Natural killer cell (primary cell): ENCODE measurements around the gene RAB42. TPM values are rescaled to one million over a fixed set of nuclear protein-coding genes. Genes with fewer than 3 reads are reported as not detected.

Experiments
- ATAC-seq, 3 donors: fragments of 150-1000 bp in 2 of 3; fragments of 200-7000 bp in 1 of 3; cut with Tn5 transposase; 1 replicate in 1 of 3; 2 replicates in 2 of 3; pipeline ENCODE4 v1.10.0; 2021; ENCODE audit warnings: mild to moderate bottlenecking in 2 of 3, moderate library complexity in 2 of 3
- DNase-seq, 2 donors: peaks; one replicate each; pipeline versions ENCODE4 v3.0.0 to v3.0.0-alpha.2; 2013 to 2021; ENCODE audit warnings: mixed read lengths in 1 of 2
- H3K27ac ChIP-seq: one replicate; pipeline ENCODE4 v1.5.1; 2013; ENCODE audit warnings: mild to moderate bottlenecking, low read length
- H3K27me3 ChIP-seq: one replicate; pipeline ENCODE4 v1.6.1; 2013; ENCODE audit warnings: low read length; ENCODE audit not compliant: control insufficient read depth, insufficient read depth
- H3K36me3 ChIP-seq: one replicate; pipeline ENCODE4 v1.6.1; 2013; ENCODE audit warnings: low read length; ENCODE audit not compliant: control insufficient read depth, insufficient read depth
- H3K4me1 ChIP-seq: one replicate; pipeline ENCODE4 v1.6.1; 2013; ENCODE audit warnings: low read length; ENCODE audit not compliant: control insufficient read depth, insufficient read depth
- H3K4me3 ChIP-seq: one replicate; pipeline ENCODE4 v1.5.1; 2013; ENCODE audit warnings: low read length
- H3K9me3 ChIP-seq: one replicate; pipeline ENCODE4 v1.6.1; 2013; ENCODE audit warnings: low read length; ENCODE audit not compliant: control insufficient read depth, insufficient read depth
- H3K27ac Mint-ChIP-seq, 2 donors: one replicate each; pipeline ENCODE4 v1.8.0; 2022; ENCODE audit warnings: mild to moderate bottlenecking in 2 of 2, mixed read lengths in 2 of 2, moderate library complexity in 1 of 2
- H3K27me3 Mint-ChIP-seq, 2 donors: one replicate each; pipeline ENCODE4 v1.8.0; 2022; ENCODE audit warnings: low read depth in 2 of 2, mixed read lengths in 2 of 2
- H3K36me3 Mint-ChIP-seq: one replicate; pipeline ENCODE4 v1.8.0; 2022; ENCODE audit warnings: mixed read lengths
- H3K4me1 Mint-ChIP-seq, 2 donors: one replicate each; pipeline ENCODE4 v1.8.0; 2022; ENCODE audit warnings: mixed read lengths in 2 of 2
- H3K4me3 Mint-ChIP-seq: one replicate; pipeline ENCODE4 v1.8.0; 2022; ENCODE audit warnings: mild to moderate bottlenecking, moderate library complexity, mixed read lengths
- H3K9me3 Mint-ChIP-seq, 2 donors: one replicate each; pipeline ENCODE4 v1.8.0; 2022; ENCODE audit warnings: mixed read lengths in 2 of 2
- WGBS: methylation state at CpG from one replicate; pipeline ENCODE4 v1.1.7; 2013; ENCODE audit warnings: missing lambda C conversion rate; ENCODE audit not compliant: insufficient coverage; 5-methylcytosine and 5-hydroxymethylcytosine counted together
- intact Hi-C: fragments of 100-400 bp; cut with micrococcal nuclease; formaldehyde crosslinking; loops from one replicate; pipeline ENCODE4 v1.14.2; 2022
- total RNA-seq, 4 donors: library from RNA; stranded (reverse); fragments of 120-200 nt in 1 of 4; gene quantifications; one replicate each; pipeline versions ENCODE4 v1.2.3 to v1.2.4, GENCODE V29; 2013 to 2022
- TF ChIP-seq, protein P1 (sequence below): fragments of 200-600 bp; IDR thresholded peaks from one replicate; pipeline ENCODE4 v1.8.0; 2022; ENCODE audit warnings: antibody characterized with exemption

Gene RAB42
- total RNA-seq, 3 donors from 2014 or later (not counting 1 experiment from before 2014, with no cell fraction given): 0.38 TPM; not detected in 2

DNA sequence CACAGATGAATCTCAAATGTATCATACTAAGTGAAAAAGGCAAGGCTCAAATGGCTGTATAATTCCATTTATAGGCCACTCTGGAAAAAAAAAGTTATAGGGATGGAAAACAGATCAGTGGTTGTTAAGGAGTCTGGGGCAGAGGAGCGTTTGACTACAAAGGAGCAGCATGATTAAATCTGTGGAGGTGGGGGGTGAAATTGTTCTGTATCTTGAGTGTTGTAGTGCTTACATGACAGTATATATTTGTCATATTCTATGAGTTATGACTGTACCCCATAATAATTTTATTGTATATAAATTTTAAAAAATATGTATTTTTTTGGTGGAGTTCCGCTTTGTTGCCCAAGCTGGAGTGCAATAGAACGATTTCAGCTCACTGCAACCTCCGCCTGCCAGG is 40.5 kb downstream of the RAB42 start:
- ATAC-seq (no peak), DNase-seq (no peak)
- WGBS: 98% methylated on average over 4 of the region's 4 CpGs
- H3K27ac ChIP-seq: no peak overlapping the region
- Mint-ChIP-seq H3K4me1 (peaks cover 11 to 12% of the 10 kb centered on the region in 2 donors), H3K36me3 (no peaks in the 10 kb centered on the region), H3K4me3 (no peak overlapping the region), H3K9me3 (no peaks in the 10 kb centered on the region), H3K27ac (peak overlapping the region in 1 of 2 donors; percentile 12), H3K27me3 (no peaks in the 10 kb centered on the region)
- H3K4me1 ChIP-seq: no peaks in the 10 kb centered on the region
- H3K4me3 ChIP-seq: no peak overlapping the region
- H3K27me3 ChIP-seq: no peaks in the 10 kb centered on the region
- H3K36me3 ChIP-seq: no peaks in the 10 kb centered on the region
- H3K9me3 ChIP-seq: no peaks in the 10 kb centered on the region
- intact Hi-C loops: no loop called here
- TF ChIP-seq, protein P1, sequence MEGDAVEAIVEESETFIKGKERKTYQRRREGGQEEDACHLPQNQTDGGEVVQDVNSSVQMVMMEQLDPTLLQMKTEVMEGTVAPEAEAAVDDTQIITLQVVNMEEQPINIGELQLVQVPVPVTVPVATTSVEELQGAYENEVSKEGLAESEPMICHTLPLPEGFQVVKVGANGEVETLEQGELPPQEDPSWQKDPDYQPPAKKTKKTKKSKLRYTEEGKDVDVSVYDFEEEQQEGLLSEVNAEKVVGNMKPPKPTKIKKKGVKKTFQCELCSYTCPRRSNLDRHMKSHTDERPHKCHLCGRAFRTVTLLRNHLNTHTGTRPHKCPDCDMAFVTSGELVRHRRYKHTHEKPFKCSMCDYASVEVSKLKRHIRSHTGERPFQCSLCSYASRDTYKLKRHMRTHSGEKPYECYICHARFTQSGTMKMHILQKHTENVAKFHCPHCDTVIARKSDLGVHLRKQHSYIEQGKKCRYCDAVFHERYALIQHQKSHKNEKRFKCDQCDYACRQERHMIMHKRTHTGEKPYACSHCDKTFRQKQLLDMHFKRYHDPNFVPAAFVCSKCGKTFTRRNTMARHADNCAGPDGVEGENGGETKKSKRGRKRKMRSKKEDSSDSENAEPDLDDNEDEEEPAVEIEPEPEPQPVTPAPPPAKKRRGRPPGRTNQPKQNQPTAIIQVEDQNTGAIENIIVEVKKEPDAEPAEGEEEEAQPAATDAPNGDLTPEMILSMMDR: no peak

DNA sequence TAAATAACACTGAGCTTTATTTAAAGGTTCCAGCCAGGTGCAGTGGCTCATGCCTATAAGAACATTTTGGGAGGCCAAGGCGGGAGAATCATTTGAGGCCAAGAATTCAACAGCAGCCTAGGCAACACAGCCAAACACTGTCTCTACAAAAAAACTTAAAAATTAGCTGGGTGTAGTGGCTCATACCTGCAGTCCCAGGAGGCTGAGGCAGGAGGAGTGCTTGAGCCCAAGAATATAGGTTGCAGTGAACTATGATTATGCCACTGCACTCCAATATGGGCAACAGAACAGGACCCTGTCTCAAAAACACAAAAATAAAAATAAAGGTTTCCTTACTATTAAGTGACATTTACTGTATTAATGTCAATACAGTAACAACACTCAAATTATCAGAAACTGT is 48.7 kb downstream of the RAB42 start:
- no peaks in the 10 kb centered on the region for H3K9me3 ChIP-seq
- no peak for ATAC-seq
- Mint-ChIP-seq H3K36me3 (no peaks in the 10 kb centered on the region), H3K27me3 (no peaks in the 10 kb centered on the region), H3K4me3 (peak overlapping the region; percentile 100), H3K9me3 (no peaks in the 10 kb centered on the region), H3K27ac (no peak overlapping the region), H3K4me1 (peaks cover 38 to 47% of the 10 kb centered on the region in 2 donors)
- WGBS: 83% methylated on average over 1 of the region's 1 CpG
- no peaks in the 10 kb centered on the region for H3K27me3 ChIP-seq
- H3K27ac ChIP-seq: no peak overlapping the region
- no peak overlapping the region for H3K4me3 ChIP-seq
- intact Hi-C loops: loop anchor here (5.0 kb wide), 3 partner anchors 42 to 237 kb away; partner anchors contain the start of gene RCC1
- no peaks in the 10 kb centered on the region for H3K36me3 ChIP-seq
- TF ChIP-seq, protein P1: no peak
- H3K4me1 ChIP-seq: peaks cover 24% of the 10 kb centered on the region
- DNase-seq: peak in 1 of 2 donors; percentile 64

DNA sequence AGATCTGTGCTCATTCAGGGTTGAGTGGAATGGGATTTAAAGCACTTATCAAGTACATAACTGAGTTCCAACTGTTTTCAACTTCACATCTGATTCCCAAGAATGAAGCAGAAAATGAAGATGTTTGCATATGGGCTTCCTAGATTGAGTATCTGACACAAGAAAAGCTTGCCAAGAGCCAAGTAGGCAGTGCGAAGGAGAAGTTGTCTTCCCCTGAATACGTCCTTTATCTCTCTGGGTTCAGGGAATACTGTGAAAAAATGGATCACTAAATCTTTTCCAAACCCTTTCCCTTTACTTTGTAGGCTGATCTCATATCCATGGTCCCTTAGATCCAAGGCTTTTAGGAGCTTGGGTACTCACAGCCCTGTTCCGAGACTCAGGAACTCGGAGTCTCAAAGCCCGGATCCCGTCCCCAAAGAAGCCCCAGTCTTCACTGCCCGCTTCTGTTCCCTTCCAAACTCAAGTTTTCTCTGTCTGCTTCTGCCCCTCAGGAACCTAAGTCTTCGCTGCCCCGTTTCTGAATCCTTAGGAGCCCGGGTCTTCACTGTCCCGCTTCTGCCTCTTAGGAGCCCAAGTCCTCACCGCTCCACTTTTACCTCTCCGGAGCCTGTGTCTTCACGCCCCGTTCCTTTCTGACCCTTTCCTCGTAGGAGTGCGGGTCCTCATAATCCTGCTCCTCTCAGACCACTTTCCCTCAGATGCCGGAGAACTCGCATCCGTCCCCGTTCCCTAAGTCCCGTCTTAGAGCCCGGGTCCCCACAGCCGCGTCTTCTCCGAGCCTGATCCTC is 50.2 kb downstream of the RAB42 start:
- Mint-ChIP-seq H3K27me3 (no peaks in the 10 kb centered on the region), H3K9me3 (no peaks in the 10 kb centered on the region), H3K36me3 (no peaks in the 10 kb centered on the region), H3K4me3 (peak overlapping the region; percentile 100), H3K4me1 (peaks cover 33 to 41% of the 10 kb centered on the region in 2 donors), H3K27ac (peak overlapping the region; percentile 98 to 99)
- intact Hi-C loops: loop anchor here (5.0 kb wide), 3 partner anchors 40 to 235 kb away; partner anchors contain the start of gene RCC1
- Histone ChIP-seq H3K27ac (peak overlapping the region; percentile 98), H3K27me3 (no peaks in the 10 kb centered on the region), H3K4me1 (peaks cover 26% of the 10 kb centered on the region), H3K9me3 (no peaks in the 10 kb centered on the region), H3K36me3 (no peaks in the 10 kb centered on the region), H3K4me3 (peak overlapping the region; percentile 71)
- under 1% methylated on average over 26 of the region's 26 CpGs for WGBS
- DNase-seq (no peak), ATAC-seq (peak; percentile 6 to 13 (median 11))
- TF ChIP-seq, protein P1: no peak
